HepG2 (cell line): ENCODE results near the gene GPS1. TPM values are rescaled to one million over a fixed set of nuclear protein-coding genes. Genes with fewer than 3 reads are reported as not detected.
A peak's percentile ranks its signal among the peaks of the same experiment; 100 is the strongest.

Experiments
- CCAR2 ChIP-seq: fragments of 200-400 bp; formaldehyde crosslinking; optimal IDR thresholded peaks from 2 replicates; pipeline ENCODE3; 2018; ENCODE audit warnings: low read depth, mild to moderate bottlenecking, low read length, moderate library complexity
- GLI4 ChIP-seq: sonication (generic); formaldehyde crosslinking; IDR thresholded peaks from 2 replicates; pipeline ENCODE4 v1.5.1; 2020; ENCODE audit warnings: missing genetic modification reagents, mild to moderate bottlenecking, moderate library complexity, borderline replicate concordance
- GPN1 ChIP-seq: sonication (generic); formaldehyde crosslinking; IDR thresholded peaks from 2 replicates; pipeline ENCODE4 v1.5.1; 2020; ENCODE audit warnings: missing genetic modification reagents, borderline replicate concordance
- HOMEZ ChIP-seq: IDR thresholded peaks from 2 replicates; pipeline ENCODE4 v1.6.1; 2016; ENCODE audit warnings: low read depth
- JUN ChIP-seq: sonication (generic); formaldehyde crosslinking; IDR thresholded peaks from 2 replicates; pipeline ENCODE4 v1.4.0; 2020; ENCODE audit warnings: mild to moderate bottlenecking, missing genetic modification reagents
- NCOA2 ChIP-seq: sonication (generic); formaldehyde crosslinking; IDR thresholded peaks from 2 replicates; pipeline ENCODE4 v1.8.0; 2022; ENCODE audit warnings: inconsistent platforms
- RCOR2 ChIP-seq: IDR thresholded peaks from 2 replicates; pipeline ENCODE4 v1.6.1; 2016; ENCODE audit warnings: missing biosample characterization, missing genetic modification reagents
- SMARCE1 ChIP-seq: fragments of 450-650 bp; IDR thresholded peaks from 2 replicates; pipeline ENCODE4 v1.6.1; 2017; ENCODE audit warnings: borderline replicate concordance
- SNAPC4 ChIP-seq: sonication (generic); formaldehyde crosslinking; IDR thresholded peaks from 2 replicates; pipeline ENCODE4 v1.4.0; 2020; ENCODE audit warnings: mild to moderate bottlenecking, missing genetic modification reagents
- SRSF4 ChIP-seq: fragments of 200-400 bp; formaldehyde crosslinking; IDR thresholded peaks from one replicate; pipeline ENCODE4 v1.6.1; 2018; ENCODE audit warnings: mild to moderate bottlenecking, low read depth, low read length, moderate library complexity; ENCODE audit not compliant: poor library complexity, severe bottlenecking
- ZFP1 ChIP-seq: IDR thresholded peaks from 2 replicates; pipeline ENCODE4 v1.6.1; 2016
- ZNF160 ChIP-seq: sonication (generic); formaldehyde crosslinking; IDR thresholded peaks from 2 replicates; pipeline ENCODE4 v1.8.0; 2022; ENCODE audit warnings: mild to moderate bottlenecking, inconsistent platforms, missing genetic modification reagents
- ZNF205 ChIP-seq: IDR thresholded peaks from 2 replicates; pipeline ENCODE4 v1.6.1; 2018; ENCODE audit warnings: missing biosample characterization, missing genetic modification reagents
- ZNF577 ChIP-seq: sonication (generic); formaldehyde crosslinking; IDR thresholded peaks from 2 replicates; pipeline ENCODE4 v1.4.0; 2020; ENCODE audit warnings: mild to moderate bottlenecking, low read depth, missing genetic modification reagents, borderline replicate concordance
- ZNF792 ChIP-seq: IDR thresholded peaks from 2 replicates; pipeline ENCODE4 v1.6.1; 2016
- polyA plus RNA-seq, 8 experiments: library from polyadenylated mRNA; depleted of rRNA in 3 of 8; stranded (reverse) in 7 of 8; unstranded in 1 of 8; fragments of >200 nt; fragmentation: Illumina TruSeq in 4 of 8; extraction: Trizol in 4 of 8; gene quantifications; 2 replicates each; pipeline versions ENCODE4 v1.2.1 to v1.2.3, GENCODE V29; 2011 to 2016; ENCODE audit warnings: low read depth in 4 of 8, missing spikeins in 1 of 8, mixed read lengths in 1 of 8; ENCODE audit not compliant: insufficient read depth in 1 of 8
- total RNA-seq, 5 experiments: library from RNA; depleted of rRNA; stranded (reverse); fragments of >200 nt; fragmentation: Illumina TruSeq; extraction: Trizol; gene quantifications; 2 replicates each; pipeline ENCODE4 v1.2.3, GENCODE V29; 2016; ENCODE audit warnings: low read depth in 1 of 5
- TF ChIP-seq, protein P1 (sequence below): sonication (generic); formaldehyde crosslinking; IDR thresholded peaks from 2 replicates; pipeline ENCODE4 v1.4.0; 2020; ENCODE audit warnings: missing genetic modification reagents, mild to moderate bottlenecking, borderline replicate concordance
- TF ChIP-seq, protein P2 (sequence below): sonication (generic); formaldehyde crosslinking; IDR thresholded peaks from 2 replicates; pipeline ENCODE4 v1.4.0; 2020; ENCODE audit warnings: missing genetic modification reagents
- TF ChIP-seq, protein P3 (sequence below): fragments of 450-650 bp; IDR thresholded peaks from 2 replicates; pipeline ENCODE4 v1.6.1; 2017

The GPS1 gene
- total and polyA plus RNA-seq, 2 of the 13 experiments (the other 11 are each of a cell fraction or from before 2014, with no cell fraction given) = 124 to 128 TPM

DNA sequence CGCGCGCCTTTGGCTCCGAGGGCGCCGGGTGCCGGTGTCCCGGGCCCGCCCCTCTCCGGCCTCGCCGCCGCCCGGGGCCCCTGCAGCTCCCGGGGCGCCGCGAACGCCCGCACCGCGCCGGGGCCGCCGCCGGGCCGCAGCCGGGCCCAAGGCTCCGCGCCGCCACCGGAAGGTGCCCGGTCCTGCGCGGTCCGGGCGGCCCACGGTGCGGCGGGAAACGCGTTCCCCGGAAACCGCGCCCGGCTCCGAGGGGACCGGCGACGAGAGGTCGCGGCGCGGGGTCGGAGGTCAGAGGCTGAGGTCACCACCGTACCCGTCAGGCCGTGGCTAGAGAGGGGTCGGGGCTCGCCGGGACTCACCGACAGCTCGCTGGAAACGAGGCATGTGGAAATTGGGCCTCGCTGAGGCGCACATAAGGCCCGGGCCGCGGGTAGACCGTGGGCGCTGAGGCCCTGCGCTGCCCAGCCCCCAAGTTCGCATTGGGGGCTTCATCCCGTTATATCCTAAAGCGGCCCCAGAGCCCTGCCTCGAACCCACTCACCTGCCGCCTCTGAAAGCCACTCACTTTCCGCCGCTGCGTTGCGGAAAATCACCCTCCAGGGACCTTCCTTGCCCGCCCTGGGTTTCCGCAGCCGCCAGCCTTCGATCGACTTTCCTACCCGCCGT lies 14.1 kb downstream of the GPS1 start, which contains the start of gene DUS1L (continued):
- TF ChIP-seq NCOA2 (CRISPR knock-in tag) (peak; percentile 67; the same call in 1 of the 2 replicates), GPN1 (CRISPR knock-in tag) (0 out of 2 replicates have a peak, but pooled peaks have one; percentile 24), ZNF792 (CRISPR knock-in tag) (peak; percentile 89), HOMEZ (CRISPR knock-in tag) (peak; percentile 64; the same call in 1 of the 2 replicates), SNAPC4 (CRISPR knock-in tag) (no peak), GLI4 (CRISPR knock-in tag) (peak; percentile 92; the same call in 1 of the 2 replicates), ZNF577 (no peak), JUN (CRISPR knock-in tag) (no peak), ZNF205 (peak; percentile 94), RCOR2 (CRISPR knock-in tag) (no peak), CCAR2 (peak; percentile 73), ZFP1 (peak; percentile 36; the same call in 1 of the 2 replicates), SMARCE1 (no peak), ZNF160 (CRISPR knock-in tag) (peak; percentile 95), SRSF4 (no peak)
- TF ChIP-seq, protein P1, sequence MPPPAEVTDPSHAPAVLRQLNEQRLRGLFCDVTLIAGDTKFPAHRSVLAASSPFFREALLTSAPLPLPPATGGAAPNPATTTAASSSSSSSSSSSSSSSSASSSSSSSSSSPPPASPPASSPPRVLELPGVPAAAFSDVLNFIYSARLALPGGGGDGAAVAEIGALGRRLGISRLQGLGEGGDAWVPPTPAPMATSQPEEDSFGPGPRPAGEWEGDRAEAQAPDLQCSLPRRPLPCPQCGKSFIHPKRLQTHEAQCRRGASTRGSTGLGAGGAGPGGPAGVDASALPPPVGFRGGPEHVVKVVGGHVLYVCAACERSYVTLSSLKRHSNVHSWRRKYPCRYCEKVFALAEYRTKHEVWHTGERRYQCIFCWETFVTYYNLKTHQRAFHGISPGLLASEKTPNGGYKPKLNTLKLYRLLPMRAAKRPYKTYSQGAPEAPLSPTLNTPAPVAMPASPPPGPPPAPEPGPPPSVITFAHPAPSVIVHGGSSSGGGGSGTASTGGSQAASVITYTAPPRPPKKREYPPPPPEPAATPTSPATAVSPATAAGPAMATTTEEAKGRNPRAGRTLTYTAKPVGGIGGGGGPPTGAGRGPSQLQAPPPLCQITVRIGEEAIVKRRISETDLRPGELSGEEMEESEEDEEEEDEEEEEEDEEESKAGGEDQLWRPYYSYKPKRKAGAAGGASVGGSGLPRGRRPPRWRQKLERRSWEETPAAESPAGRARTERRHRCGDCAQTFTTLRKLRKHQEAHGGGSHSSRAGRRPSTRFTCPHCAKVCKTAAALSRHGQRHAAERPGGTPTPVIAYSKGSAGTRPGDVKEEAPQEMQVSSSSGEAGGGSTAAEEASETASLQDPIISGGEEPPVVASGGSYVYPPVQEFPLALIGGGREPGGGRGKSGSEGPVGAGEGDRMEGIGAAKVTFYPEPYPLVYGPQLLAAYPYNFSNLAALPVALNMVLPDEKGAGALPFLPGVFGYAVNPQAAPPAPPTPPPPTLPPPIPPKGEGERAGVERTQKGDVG (CRISPR knock-in tag) = peak; percentile 94
- TF ChIP-seq, protein P2, sequence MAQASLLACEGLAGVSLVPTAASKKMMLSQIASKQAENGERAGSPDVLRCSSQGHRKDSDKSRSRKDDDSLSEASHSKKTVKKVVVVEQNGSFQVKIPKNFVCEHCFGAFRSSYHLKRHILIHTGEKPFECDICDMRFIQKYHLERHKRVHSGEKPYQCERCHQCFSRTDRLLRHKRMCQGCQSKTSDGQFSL = no peak
- TF ChIP-seq, protein P3, sequence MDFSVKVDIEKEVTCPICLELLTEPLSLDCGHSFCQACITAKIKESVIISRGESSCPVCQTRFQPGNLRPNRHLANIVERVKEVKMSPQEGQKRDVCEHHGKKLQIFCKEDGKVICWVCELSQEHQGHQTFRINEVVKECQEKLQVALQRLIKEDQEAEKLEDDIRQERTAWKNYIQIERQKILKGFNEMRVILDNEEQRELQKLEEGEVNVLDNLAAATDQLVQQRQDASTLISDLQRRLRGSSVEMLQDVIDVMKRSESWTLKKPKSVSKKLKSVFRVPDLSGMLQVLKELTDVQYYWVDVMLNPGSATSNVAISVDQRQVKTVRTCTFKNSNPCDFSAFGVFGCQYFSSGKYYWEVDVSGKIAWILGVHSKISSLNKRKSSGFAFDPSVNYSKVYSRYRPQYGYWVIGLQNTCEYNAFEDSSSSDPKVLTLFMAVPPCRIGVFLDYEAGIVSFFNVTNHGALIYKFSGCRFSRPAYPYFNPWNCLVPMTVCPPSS = no peak
